Suprapubic skin (tissue), 4 donors: ENCODE data around the gene GALNT6. TPM values are rescaled to one million over a fixed set of nuclear protein-coding genes. Genes with fewer than 3 reads are reported as not detected.

Experiments used
- DNase-seq, 2 donors: peaks; one replicate each; pipeline ENCODE4 v3.0.0-alpha.2; 2019; ENCODE audit warnings: low spot score in 2 of 2
- H3K27ac ChIP-seq: fragments of 200-600 bp; sonication (generic); one replicate; pipeline ENCODE4 v1.5.1; 2019
- H3K27me3 ChIP-seq: fragments of 200-600 bp; sonication (generic); one replicate; pipeline ENCODE4 v1.5.1; 2019
- H3K36me3 ChIP-seq: fragments of 200-600 bp; sonication (generic); one replicate; pipeline ENCODE4 v1.5.1; 2019
- H3K4me1 ChIP-seq: fragments of 200-600 bp; sonication (generic); one replicate; pipeline ENCODE4 v1.5.1; 2019
- H3K4me3 ChIP-seq: fragments of 200-600 bp; sonication (generic); one replicate; pipeline ENCODE4 v1.5.1; 2019; ENCODE audit warnings: mild to moderate bottlenecking
- H3K9me3 ChIP-seq: fragments of 200-600 bp; sonication (generic); one replicate; pipeline ENCODE4 v1.5.1; 2019
- EP300 ChIP-seq: sonication (generic); formaldehyde crosslinking; IDR thresholded peaks from one replicate; pipeline ENCODE4 v1.6.1; 2017; ENCODE audit warnings: antibody characterized with exemption
- POLR2A ChIP-seq, 2 donors: fragments of 450-650 bp; IDR thresholded peaks; one replicate each; pipeline ENCODE4 v1.6.1; 2017; ENCODE audit warnings: antibody characterized with exemption in 2 of 2, mild to moderate bottlenecking in 2 of 2, moderate library complexity in 2 of 2
- POLR2AphosphoS5 ChIP-seq, 3 donors: sonication (generic); formaldehyde crosslinking; IDR thresholded peaks; one replicate each; pipeline ENCODE4 v1.6.1; 2017; ENCODE audit warnings: antibody characterized with exemption in 3 of 3
- WGBS: methylation state at CpG from one replicate; pipeline ENCODE4 v1.1.5; 2018; 5-methylcytosine and 5-hydroxymethylcytosine counted together
- total RNA-seq, 4 donors: library from RNA; depleted of rRNA; stranded (reverse); fragments of >200 nt; gene quantifications; one replicate each; pipeline ENCODE4 v1.1.0, GENCODE V29; 2016
- TF ChIP-seq, protein P1 (sequence below), 2 donors: fragments of 200-600 bp in 1 of 2; fragments of 450-650 bp in 1 of 2; sonication (generic) in 1 of 2; IDR thresholded peaks; one replicate each; pipeline ENCODE4 v1.5.1; 2016 to 2019; ENCODE audit warnings: antibody characterized with exemption in 2 of 2, mild to moderate bottlenecking in 1 of 2, moderate library complexity in 1 of 2

The GALNT6 gene
- total RNA-seq, 4 donors from 2014 or later = 2.0 to 33.8 (median 8.8) TPM

DNA sequence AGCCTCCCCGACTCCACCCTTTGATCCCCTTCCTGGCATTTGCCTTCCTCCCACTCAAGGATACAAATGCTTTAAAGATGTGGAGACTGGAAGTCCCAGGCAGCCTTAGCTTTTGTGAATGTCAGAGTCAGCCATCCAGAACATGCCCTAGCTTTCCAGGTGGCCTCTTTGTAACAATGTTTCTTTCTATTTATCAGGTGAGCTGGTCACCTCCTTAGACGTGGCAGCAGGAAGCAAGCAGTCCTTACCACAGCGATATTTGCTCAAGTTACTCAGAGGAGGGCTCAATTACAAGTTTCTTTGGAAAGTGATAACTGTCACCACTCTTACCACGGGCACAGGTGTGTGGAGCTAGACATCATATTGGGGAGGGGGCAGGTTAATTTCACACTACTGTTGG lies 4.9 kb downstream of the GALNT6 start:
- H3K4me3 ChIP-seq = no peak overlapping the region
- WGBS = 80% methylated on average over 4 of the region's 4 CpGs
- peaks cover 31% of the 10 kb centered on the region for H3K4me1 ChIP-seq
- no peak for DNase-seq
- H3K27ac ChIP-seq = no peak overlapping the region
- H3K9me3 ChIP-seq = no peaks in the 10 kb centered on the region
- no peaks in the 10 kb centered on the region for H3K36me3 ChIP-seq
- TF ChIP-seq EP300 = no peak
- TF ChIP-seq POLR2A (IDR thresholded peaks at IDR 0.05) = no peak
- TF ChIP-seq, protein P1, sequence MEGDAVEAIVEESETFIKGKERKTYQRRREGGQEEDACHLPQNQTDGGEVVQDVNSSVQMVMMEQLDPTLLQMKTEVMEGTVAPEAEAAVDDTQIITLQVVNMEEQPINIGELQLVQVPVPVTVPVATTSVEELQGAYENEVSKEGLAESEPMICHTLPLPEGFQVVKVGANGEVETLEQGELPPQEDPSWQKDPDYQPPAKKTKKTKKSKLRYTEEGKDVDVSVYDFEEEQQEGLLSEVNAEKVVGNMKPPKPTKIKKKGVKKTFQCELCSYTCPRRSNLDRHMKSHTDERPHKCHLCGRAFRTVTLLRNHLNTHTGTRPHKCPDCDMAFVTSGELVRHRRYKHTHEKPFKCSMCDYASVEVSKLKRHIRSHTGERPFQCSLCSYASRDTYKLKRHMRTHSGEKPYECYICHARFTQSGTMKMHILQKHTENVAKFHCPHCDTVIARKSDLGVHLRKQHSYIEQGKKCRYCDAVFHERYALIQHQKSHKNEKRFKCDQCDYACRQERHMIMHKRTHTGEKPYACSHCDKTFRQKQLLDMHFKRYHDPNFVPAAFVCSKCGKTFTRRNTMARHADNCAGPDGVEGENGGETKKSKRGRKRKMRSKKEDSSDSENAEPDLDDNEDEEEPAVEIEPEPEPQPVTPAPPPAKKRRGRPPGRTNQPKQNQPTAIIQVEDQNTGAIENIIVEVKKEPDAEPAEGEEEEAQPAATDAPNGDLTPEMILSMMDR (IDR thresholded peaks at IDR 0.05) = no peak
- TF ChIP-seq POLR2AphosphoS5 (IDR thresholded peaks at IDR 0.05) = no peak
- H3K27me3 ChIP-seq = peaks cover 2% of the 10 kb centered on the region

DNA sequence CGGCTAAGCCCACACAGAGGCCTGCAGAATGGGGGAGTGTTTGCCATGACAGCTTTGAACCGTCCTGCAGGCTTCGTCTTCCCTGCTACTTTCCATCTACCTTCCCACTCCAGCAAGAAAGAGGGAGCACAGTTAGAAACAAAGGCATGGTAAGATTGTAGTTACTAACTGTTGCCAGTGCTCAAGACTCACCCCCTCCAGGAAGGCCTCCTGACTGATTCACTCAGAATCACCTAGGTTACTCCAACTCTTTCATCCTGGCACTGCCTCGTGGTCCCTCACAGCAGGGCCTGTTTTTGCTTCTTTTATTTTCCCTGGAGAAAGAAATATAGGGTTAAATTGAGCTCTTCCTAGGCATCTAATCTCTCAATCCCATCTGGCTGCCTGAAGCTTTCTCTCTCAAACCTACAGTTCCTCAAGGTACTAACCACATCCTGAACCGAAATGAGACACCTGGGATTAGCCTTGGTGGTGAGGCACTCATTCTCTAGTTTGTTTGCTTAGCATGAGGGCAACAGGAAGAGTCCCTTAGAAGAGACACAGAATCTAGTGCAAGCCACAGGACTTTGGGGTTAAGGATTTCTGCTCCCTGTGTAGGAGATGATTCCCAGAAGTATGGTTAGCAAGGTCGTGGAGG lies 7.8 kb downstream of the GALNT6 start:
- Histone ChIP-seq H3K27ac (no peak overlapping the region), H3K36me3 (peaks cover 3% of the 10 kb centered on the region), H3K9me3 (no peaks in the 10 kb centered on the region), H3K27me3 (no peaks in the 10 kb centered on the region), H3K4me1 (peaks cover 13% of the 10 kb centered on the region), H3K4me3 (no peak overlapping the region)
- WGBS = 74% methylated on average over 6 of the region's 6 CpGs
- no peak for DNase-seq
- TF ChIP-seq POLR2AphosphoS5 (IDR thresholded peaks at IDR 0.05) (no peak), POLR2A (IDR thresholded peaks at IDR 0.05) (no peak), EP300 (no peak)
- TF ChIP-seq, protein P1 (IDR thresholded peaks at IDR 0.05) = no peak

DNA sequence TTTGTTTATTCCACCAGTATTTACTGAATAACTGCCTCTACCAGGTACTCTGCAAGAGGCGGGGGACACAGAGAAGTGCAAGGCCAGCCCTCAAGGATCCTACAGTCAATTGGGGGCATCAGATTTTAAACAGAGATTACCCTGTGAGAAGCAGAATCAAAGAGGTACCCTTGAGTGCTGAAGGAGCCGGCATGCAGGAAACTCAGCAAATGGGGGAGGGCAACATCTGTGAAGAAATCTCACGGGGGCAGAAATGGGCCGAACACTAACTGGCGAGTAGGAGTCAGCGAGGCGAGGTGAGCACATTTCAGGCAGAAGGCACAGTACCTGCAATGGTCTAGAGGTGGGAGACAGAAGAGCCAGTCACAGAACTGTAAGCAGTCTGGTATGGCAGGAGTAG lies 9.0 kb downstream of the GALNT6 start:
- H3K27ac ChIP-seq = no peak overlapping the region

DNA sequence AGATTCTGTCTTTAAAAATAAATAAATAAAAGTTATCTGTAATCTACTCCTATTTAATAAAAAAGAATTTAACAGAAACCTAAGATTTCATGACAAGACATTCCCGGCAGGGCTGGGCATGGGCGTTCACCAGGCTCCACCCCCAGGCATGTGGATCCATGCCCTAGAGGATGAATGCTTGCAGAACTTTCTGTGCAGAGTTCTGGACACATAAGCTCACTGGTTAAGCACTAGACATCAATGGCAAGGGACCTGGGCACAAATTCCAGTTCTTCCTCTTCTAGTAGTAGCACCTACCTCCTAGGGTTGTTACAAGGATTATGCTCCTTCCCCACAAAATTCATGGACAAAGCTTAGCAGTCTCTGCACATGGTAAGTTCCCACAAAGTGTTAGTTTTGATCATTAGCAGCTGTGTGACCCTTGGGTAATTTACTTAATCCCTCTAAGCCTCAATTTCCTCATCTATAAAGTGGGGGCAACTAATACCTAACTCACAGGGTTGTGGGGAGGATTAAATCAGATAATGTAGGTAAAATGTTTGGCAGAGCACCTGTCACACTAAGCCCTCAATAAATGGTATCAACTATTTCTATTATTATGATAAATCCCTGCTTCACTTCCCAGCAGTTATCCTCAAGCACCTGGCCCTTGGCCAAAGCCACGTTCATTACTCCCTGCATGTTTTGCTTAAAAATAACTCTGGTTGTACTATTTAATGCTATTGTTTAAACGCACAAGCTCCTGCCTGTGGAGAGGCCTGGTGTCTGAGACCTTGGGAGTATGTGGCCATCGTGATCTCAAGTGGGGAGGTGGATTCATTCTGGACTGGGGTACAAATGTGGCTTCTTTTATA lies 9.8 kb downstream of the GALNT6 start:
- Histone ChIP-seq H3K27me3 (no peaks in the 10 kb centered on the region), H3K9me3 (no peaks in the 10 kb centered on the region), H3K36me3 (peaks cover 3% of the 10 kb centered on the region), H3K4me1 (peaks cover 5% of the 10 kb centered on the region), H3K4me3 (no peak overlapping the region), H3K27ac (no peak overlapping the region)
- DNase-seq = no peak
- 45% methylated on average over 5 of the region's 5 CpGs for WGBS
- TF ChIP-seq POLR2A (IDR thresholded peaks at IDR 0.05) (no peak), EP300 (no peak), POLR2AphosphoS5 (IDR thresholded peaks at IDR 0.05) (no peak)
- TF ChIP-seq, protein P1 (IDR thresholded peaks at IDR 0.05) = no peak

More for the DNA sequence above, 9.0 kb downstream of the GALNT6 start:
- 86% methylated on average over 7 of the region's 7 CpGs for WGBS
- peaks cover 5% of the 10 kb centered on the region for H3K4me1 ChIP-seq
- TF ChIP-seq, protein P1 (IDR thresholded peaks at IDR 0.05) = no peak
- TF ChIP-seq POLR2AphosphoS5 (IDR thresholded peaks at IDR 0.05) (no peak), POLR2A (IDR thresholded peaks at IDR 0.05) (no peak), EP300 (no peak)
- no peak for DNase-seq
- H3K9me3 ChIP-seq = no peaks in the 10 kb centered on the region
- peaks cover 3% of the 10 kb centered on the region for H3K36me3 ChIP-seq
- no peak overlapping the region for H3K4me3 ChIP-seq
- H3K27me3 ChIP-seq = no peaks in the 10 kb centered on the region

DNA sequence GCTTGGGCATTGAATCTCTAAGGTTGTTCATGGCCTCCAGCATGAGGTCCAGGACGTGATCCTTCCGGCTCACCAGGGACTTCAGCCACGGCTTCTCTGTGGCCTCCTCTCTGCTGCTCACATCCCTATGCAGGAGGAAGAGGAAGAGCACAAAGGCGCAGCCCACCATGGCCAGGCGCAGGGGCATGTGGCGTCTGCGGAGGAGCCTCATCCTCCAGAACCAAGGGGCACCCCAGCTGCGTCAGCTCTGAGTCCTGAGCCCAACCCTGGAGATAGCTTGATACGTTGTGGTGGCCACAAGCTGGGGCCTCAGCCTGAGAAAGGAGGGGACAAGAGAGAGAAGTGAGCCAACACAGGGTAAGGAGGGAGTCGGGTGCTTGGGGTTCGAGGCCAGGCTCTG lies 11.6 kb downstream of the GALNT6 start:
- Histone ChIP-seq H3K9me3 (no peaks in the 10 kb centered on the region), H3K27ac (no peak overlapping the region), H3K36me3 (peaks cover 3% of the 10 kb centered on the region), H3K4me3 (no peak overlapping the region), H3K4me1 (peaks cover 5% of the 10 kb centered on the region), H3K27me3 (no peaks in the 10 kb centered on the region)
- DNase-seq = no peak
- TF ChIP-seq POLR2AphosphoS5 (IDR thresholded peaks at IDR 0.05) (no peak), POLR2A (IDR thresholded peaks at IDR 0.05) (no peak), EP300 (no peak)
- TF ChIP-seq, protein P1 (IDR thresholded peaks at IDR 0.05) = no peak
- WGBS = 98% methylated on average over 11 of the region's 11 CpGs
